RWPE2 (cell line): ENCODE measurements around the gene RPAP2.

Experiments
- ATAC-seq: fragments of 200-7000 bp; cut with Tn5 transposase; 3 replicates; pipeline ENCODE4 v1.9.1; 2021; ENCODE audit warnings: low read depth
- DNase-seq: peaks from one replicate; pipeline ENCODE4 v3.0.0-alpha.2; 2020; ENCODE audit warnings: low spot score
- H3K27ac ChIP-seq: fragments of 450-650 bp; 2 replicates; pipeline ENCODE4 v1.5.1; 2017; ENCODE audit warnings: mild to moderate bottlenecking; ENCODE audit not compliant: poor library complexity, severe bottlenecking
- H3K27me3 ChIP-seq: fragments of 250-450 bp; sonication (Bioruptor Pico); 2 replicates; pipeline ENCODE4 v1.5.1; 2021; ENCODE audit warnings: mild to moderate bottlenecking, moderate library complexity; ENCODE audit not compliant: insufficient read depth, poor library complexity, severe bottlenecking
- H3K36me3 ChIP-seq: fragments of 250-450 bp; sonication (Bioruptor Pico); 2 replicates; pipeline ENCODE4 v1.5.1; 2020; ENCODE audit warnings: low read depth, mild to moderate bottlenecking, moderate library complexity
- H3K4me1 ChIP-seq: fragments of 250-450 bp; sonication (Bioruptor Pico); 2 replicates; pipeline ENCODE4 v1.5.1; 2021; ENCODE audit warnings: mild to moderate bottlenecking, moderate library complexity; ENCODE audit not compliant: insufficient read depth, poor library complexity, severe bottlenecking
- H3K4me3 ChIP-seq: fragments of 250-450 bp; sonication (Bioruptor Pico); 2 replicates; pipeline ENCODE4 v1.5.1; 2021; ENCODE audit warnings: mild to moderate bottlenecking, moderate library complexity; ENCODE audit not compliant: severe bottlenecking
- H3K9me3 ChIP-seq: fragments of 250-450 bp; sonication (Bioruptor Pico); 2 replicates; pipeline ENCODE4 v1.5.1; 2021; ENCODE audit warnings: mild to moderate bottlenecking, moderate library complexity; ENCODE audit not compliant: severe bottlenecking
- TF ChIP-seq, protein P1 (sequence below): fragments of 450-650 bp; IDR thresholded peaks from one replicate; pipeline ENCODE4 v1.5.1; 2017; ENCODE audit warnings: mild to moderate bottlenecking, moderate library complexity; ENCODE audit not compliant: poor library complexity, severe bottlenecking

The RPAP2 gene

DNA sequence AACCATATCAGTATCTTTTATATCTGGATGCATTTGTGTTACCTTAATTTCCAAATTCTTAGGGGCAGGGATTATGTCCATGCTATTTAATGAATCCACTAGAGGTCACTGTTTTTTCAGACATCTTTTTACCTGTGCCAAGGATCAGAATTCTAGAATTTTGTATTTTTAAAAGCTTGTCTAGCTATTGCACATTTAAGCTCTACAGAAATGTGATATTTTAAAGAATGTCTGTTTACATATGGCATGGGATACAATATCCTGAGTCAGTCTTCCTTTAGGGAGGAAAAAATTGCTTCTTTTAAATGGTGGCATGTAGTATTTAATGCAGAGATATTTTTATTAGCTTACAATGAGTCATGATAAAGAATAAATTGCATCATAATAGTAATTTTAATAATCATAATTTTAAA lies 11.3 kb downstream of the RPAP2 start:
- no peaks in the 10 kb centered on the region for H3K9me3 ChIP-seq
- H3K4me3 ChIP-seq = no peak overlapping the region
- DNase-seq (no peak), ATAC-seq (peak; percentile 86)
- TF ChIP-seq, protein P1, sequence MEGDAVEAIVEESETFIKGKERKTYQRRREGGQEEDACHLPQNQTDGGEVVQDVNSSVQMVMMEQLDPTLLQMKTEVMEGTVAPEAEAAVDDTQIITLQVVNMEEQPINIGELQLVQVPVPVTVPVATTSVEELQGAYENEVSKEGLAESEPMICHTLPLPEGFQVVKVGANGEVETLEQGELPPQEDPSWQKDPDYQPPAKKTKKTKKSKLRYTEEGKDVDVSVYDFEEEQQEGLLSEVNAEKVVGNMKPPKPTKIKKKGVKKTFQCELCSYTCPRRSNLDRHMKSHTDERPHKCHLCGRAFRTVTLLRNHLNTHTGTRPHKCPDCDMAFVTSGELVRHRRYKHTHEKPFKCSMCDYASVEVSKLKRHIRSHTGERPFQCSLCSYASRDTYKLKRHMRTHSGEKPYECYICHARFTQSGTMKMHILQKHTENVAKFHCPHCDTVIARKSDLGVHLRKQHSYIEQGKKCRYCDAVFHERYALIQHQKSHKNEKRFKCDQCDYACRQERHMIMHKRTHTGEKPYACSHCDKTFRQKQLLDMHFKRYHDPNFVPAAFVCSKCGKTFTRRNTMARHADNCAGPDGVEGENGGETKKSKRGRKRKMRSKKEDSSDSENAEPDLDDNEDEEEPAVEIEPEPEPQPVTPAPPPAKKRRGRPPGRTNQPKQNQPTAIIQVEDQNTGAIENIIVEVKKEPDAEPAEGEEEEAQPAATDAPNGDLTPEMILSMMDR = peak; percentile 83
- H3K36me3 ChIP-seq = peaks cover 33% of the 10 kb centered on the region
- no peak overlapping the region for H3K27ac ChIP-seq
- H3K27me3 ChIP-seq = no peaks in the 10 kb centered on the region
- H3K4me1 ChIP-seq = no peaks in the 10 kb centered on the region

DNA sequence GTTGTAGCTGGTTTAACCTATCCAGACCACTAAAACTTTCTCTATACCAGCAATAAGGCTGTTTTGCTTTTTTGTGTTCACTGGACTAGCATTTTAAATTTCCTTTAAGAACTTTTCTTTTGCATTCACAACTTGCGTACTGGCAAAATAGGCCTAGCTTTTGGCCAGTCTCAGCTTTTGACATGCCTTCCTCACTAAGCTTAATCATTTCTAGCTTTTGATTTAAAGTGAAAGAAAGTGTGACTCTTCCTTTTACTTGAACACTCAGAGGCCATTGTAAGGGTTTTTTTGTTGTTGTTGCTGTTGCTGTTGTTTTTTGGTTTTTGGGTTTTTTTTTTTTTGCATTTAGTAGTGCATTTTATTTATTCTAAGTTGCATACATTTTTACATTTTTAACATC lies 15.2 kb downstream of the RPAP2 start:
- H3K4me1 ChIP-seq = no peaks in the 10 kb centered on the region
- ATAC-seq (no peak), DNase-seq (no peak)
- no peaks in the 10 kb centered on the region for H3K9me3 ChIP-seq
- peaks cover 11% of the 10 kb centered on the region for H3K36me3 ChIP-seq
- H3K27ac ChIP-seq = no peak overlapping the region
- H3K27me3 ChIP-seq = no peaks in the 10 kb centered on the region
- TF ChIP-seq, protein P1 = no peak
- H3K4me3 ChIP-seq = no peak overlapping the region

DNA sequence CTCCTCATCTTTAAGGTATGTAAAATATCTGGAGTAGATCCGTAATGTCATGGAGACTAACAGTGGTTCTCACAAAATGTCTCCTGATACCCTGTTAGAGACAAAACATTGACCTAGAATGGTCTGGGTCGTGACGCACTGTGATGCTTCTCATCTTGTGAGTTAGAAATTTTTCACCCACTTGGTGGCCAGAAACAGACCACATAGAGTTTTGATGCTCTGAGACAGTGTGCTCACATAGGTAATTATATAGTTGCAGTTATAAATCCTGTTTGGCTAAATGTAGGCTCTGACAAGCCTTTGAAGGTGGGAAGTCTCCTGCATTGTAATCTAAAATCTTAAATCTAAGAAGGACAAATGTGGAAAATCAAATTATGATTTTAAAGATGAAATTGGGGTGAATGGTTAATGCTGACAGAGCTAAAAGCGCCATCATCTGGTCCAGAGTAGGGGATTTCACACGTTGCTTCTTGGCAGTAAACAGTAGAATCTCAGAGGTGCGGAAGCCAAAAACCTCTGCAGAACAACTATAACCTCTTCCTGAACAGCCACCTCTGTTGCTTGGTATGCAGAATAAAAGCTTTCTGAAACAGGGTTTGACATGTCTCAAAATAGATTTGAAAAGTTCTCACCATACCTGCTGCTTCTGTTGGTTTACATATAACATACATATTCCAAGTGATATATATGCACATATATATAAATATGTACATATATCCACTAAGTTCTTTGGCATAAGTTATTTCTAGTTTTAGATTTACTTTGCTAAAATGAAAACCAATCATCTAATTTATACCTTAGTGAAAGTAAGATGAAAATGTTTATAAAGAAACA lies 17.1 kb downstream of the RPAP2 start:
- no peak overlapping the region for H3K27ac ChIP-seq
- ATAC-seq (no peak), DNase-seq (no peak)
- H3K9me3 ChIP-seq = no peaks in the 10 kb centered on the region
- peaks cover 15% of the 10 kb centered on the region for H3K36me3 ChIP-seq
- H3K4me1 ChIP-seq = no peaks in the 10 kb centered on the region
- TF ChIP-seq, protein P1 = no peak
- no peak overlapping the region for H3K4me3 ChIP-seq
- no peaks in the 10 kb centered on the region for H3K27me3 ChIP-seq

DNA sequence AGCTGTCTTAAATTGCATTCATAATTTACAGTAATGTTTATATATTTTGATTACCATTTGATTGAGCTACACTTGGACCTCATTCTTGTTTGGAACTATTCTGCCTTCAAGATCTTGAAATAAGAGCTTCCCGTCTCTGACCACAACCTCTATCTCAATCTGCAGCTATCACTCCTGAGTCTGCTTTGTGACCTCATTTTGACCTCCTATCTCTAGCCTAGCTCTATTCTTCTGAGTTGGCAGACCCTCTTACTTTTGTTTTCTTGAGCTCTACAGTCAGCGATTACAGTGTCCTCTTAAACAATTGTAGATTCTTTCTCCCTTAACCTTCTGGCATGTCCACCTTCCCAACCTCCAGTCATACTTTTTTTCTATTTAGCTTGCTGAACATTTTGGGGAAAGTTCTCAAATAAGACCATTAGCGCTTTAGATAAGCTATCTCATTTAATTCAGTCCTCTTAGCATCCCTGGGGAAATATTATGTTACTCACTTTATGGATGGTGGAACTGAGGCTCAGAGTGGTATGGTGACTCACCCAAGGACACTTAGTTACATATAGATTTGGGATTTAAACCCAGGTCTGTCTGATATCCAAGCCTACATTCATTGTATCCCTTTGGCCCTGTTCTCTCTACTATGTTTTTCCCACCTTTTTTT lies 19.1 kb downstream of the RPAP2 start:
- no peak for DNase-seq
- no peaks in the 10 kb centered on the region for H3K9me3 ChIP-seq
- TF ChIP-seq, protein P1 = no peak
- no peaks in the 10 kb centered on the region for H3K4me1 ChIP-seq
- no peaks in the 10 kb centered on the region for H3K27me3 ChIP-seq
- H3K4me3 ChIP-seq = no peak overlapping the region
- H3K27ac ChIP-seq = no peak overlapping the region
- ATAC-seq = no peak
- peaks cover 20% of the 10 kb centered on the region for H3K36me3 ChIP-seq
